Activated T-cell treated with anti-CD3 and anti-CD28 coated beads, Interleukin-2, amount 50 U/mL, for 4 hours (primary cell): ENCODE measurements around the gene ECT2L. TPM values are rescaled to one million over a fixed set of nuclear protein-coding genes. Genes with fewer than 3 reads are reported as not detected.

Source experiments
- ATAC-seq, 2 donors: fragments of 200-7000 bp; cut with Tn5 transposase; one replicate each; pipeline ENCODE4 v1.10.0; 2021
- DNase-seq: peaks from one replicate; pipeline ENCODE4 v3.0.0-alpha.2; 2020
- H3K27me3 Mint-ChIP-seq: one replicate; pipeline ENCODE4 v1.8.0; 2021; ENCODE audit warnings: low read depth, mixed read lengths
- H3K36me3 Mint-ChIP-seq: one replicate; pipeline ENCODE4 v1.8.0; 2022; ENCODE audit warnings: mixed read lengths; ENCODE audit not compliant: insufficient read depth
- H3K4me1 Mint-ChIP-seq: one replicate; pipeline ENCODE4 v1.8.0; 2021; ENCODE audit warnings: low read depth, mixed read lengths
- H3K4me3 Mint-ChIP-seq: one replicate; pipeline ENCODE4 v1.8.0; 2021; ENCODE audit warnings: mild to moderate bottlenecking, moderate library complexity, mixed read lengths
- H3K9me3 Mint-ChIP-seq: one replicate; pipeline ENCODE4 v1.8.0; 2021; ENCODE audit warnings: mixed read lengths
- total RNA-seq, 3 donors: library from RNA; stranded (reverse); gene quantifications; one replicate each; pipeline ENCODE4 v1.2.1, GENCODE V29; 2021

The ECT2L gene
- total RNA-seq, 3 donors from 2014 or later, result not detected

GRCh38 chr6:138863321-138863720 is 67.4 kb downstream of the ECT2L start:
- Mint-ChIP-seq H3K9me3 (no peaks in the 10 kb centered on the region), H3K27me3 (peaks cover 12% of the 10 kb centered on the region), H3K4me3 (no peak overlapping the region), H3K4me1 (no peaks in the 10 kb centered on the region), H3K36me3 (no peaks in the 10 kb centered on the region)
- no peak for ATAC-seq
- no peak for DNase-seq

- DNase-seq (no peak), ATAC-seq (no peak)
- H3K9me3 Mint-ChIP-seq, result no peaks in the 10 kb centered on the region
- H3K27me3 Mint-ChIP-seq, result peaks cover 10% of the 10 kb centered on the region
- no peaks in the 10 kb centered on the region for H3K4me1 Mint-ChIP-seq
- no peaks in the 10 kb centered on the region for H3K36me3 Mint-ChIP-seq
- no peak overlapping the region for H3K4me3 Mint-ChIP-seq
These were observed 68.5 kb downstream of the ECT2L start for GRCh38 chr6:138864343-138864890.

GRCh38 chr6:138865480-138866109 is 69.7 kb downstream of the ECT2L start:
- Mint-ChIP-seq H3K4me1 (no peaks in the 10 kb centered on the region), H3K4me3 (no peak overlapping the region), H3K9me3 (no peaks in the 10 kb centered on the region), H3K27me3 (peaks cover 10% of the 10 kb centered on the region), H3K36me3 (no peaks in the 10 kb centered on the region)
- DNase-seq (no peak), ATAC-seq (no peak)

GRCh38 chr6:138868181-138868580 is 72.3 kb downstream of the ECT2L start:
- H3K9me3 Mint-ChIP-seq, result no peaks in the 10 kb centered on the region

GRCh38 chr6:138869398-138869797 is 73.5 kb downstream of the ECT2L start:
- DNase-seq, result no peak
- no peak overlapping the region for H3K4me3 Mint-ChIP-seq
- no peaks in the 10 kb centered on the region for H3K36me3 Mint-ChIP-seq
- no peaks in the 10 kb centered on the region for H3K4me1 Mint-ChIP-seq
- ATAC-seq, result no peak
- no peaks in the 10 kb centered on the region for H3K9me3 Mint-ChIP-seq
- no peaks in the 10 kb centered on the region for H3K27me3 Mint-ChIP-seq

More at GRCh38 chr6:138868181-138868580, 72.3 kb downstream of the ECT2L start:
- Mint-ChIP-seq H3K36me3 (no peaks in the 10 kb centered on the region), H3K27me3 (peaks cover 1% of the 10 kb centered on the region), H3K4me3 (no peak overlapping the region), H3K4me1 (no peaks in the 10 kb centered on the region)
- ATAC-seq (no peak), DNase-seq (no peak)

GRCh38 chr6:138873191-138873590 is 77.3 kb downstream of the ECT2L start:
- H3K36me3 Mint-ChIP-seq, result no peaks in the 10 kb centered on the region
- no peaks in the 10 kb centered on the region for H3K4me1 Mint-ChIP-seq
- no peaks in the 10 kb centered on the region for H3K27me3 Mint-ChIP-seq
- ATAC-seq, result no peak
- H3K9me3 Mint-ChIP-seq, result no peaks in the 10 kb centered on the region
- no peak for DNase-seq
- H3K4me3 Mint-ChIP-seq, result no peak overlapping the region

- ATAC-seq, result peak in 1 of 2 donors; percentile 35
- Mint-ChIP-seq H3K36me3 (no peaks in the 10 kb centered on the region), H3K27me3 (no peaks in the 10 kb centered on the region), H3K4me1 (no peaks in the 10 kb centered on the region), H3K4me3 (no peak overlapping the region), H3K9me3 (no peaks in the 10 kb centered on the region)
- no peak for DNase-seq
These were observed 86.6 kb downstream of the ECT2L start for GRCh38 chr6:138882369-138883017.

GRCh38 chr6:138885156-138885819 is 89.4 kb downstream of the ECT2L start:
- Mint-ChIP-seq H3K9me3 (no peaks in the 10 kb centered on the region), H3K36me3 (no peaks in the 10 kb centered on the region), H3K4me3 (no peak overlapping the region), H3K4me1 (no peaks in the 10 kb centered on the region), H3K27me3 (no peaks in the 10 kb centered on the region)
- ATAC-seq, result no peak
- DNase-seq, result no peak

GRCh38 chr6:138891255-138891986 is 95.5 kb downstream of the ECT2L start:
- Mint-ChIP-seq H3K9me3 (no peaks in the 10 kb centered on the region), H3K4me3 (no peak overlapping the region), H3K27me3 (no peaks in the 10 kb centered on the region), H3K36me3 (no peaks in the 10 kb centered on the region), H3K4me1 (no peaks in the 10 kb centered on the region)
- no peak for DNase-seq
- ATAC-seq, result no peak

- Mint-ChIP-seq H3K4me1 (no peaks in the 10 kb centered on the region), H3K9me3 (no peaks in the 10 kb centered on the region), H3K4me3 (no peak overlapping the region), H3K27me3 (no peaks in the 10 kb centered on the region), H3K36me3 (peaks cover 31% of the 10 kb centered on the region)
- no peak for DNase-seq
- ATAC-seq, result no peak
These were observed 100.3 kb downstream of the ECT2L start for GRCh38 chr6:138896104-138896756.

GRCh38 chr6:138897031-138897430 is 101.1 kb downstream of the ECT2L start:
- H3K27me3 Mint-ChIP-seq, result no peaks in the 10 kb centered on the region
- H3K9me3 Mint-ChIP-seq, result no peaks in the 10 kb centered on the region
- ATAC-seq, result no peak
- no peaks in the 10 kb centered on the region for H3K4me1 Mint-ChIP-seq
- no peak overlapping the region for H3K4me3 Mint-ChIP-seq
- peaks cover 38% of the 10 kb centered on the region for H3K36me3 Mint-ChIP-seq
- DNase-seq, result no peak

- Mint-ChIP-seq H3K4me3 (no peak overlapping the region), H3K27me3 (no peaks in the 10 kb centered on the region), H3K4me1 (no peaks in the 10 kb centered on the region), H3K36me3 (peaks cover 45% of the 10 kb centered on the region), H3K9me3 (no peaks in the 10 kb centered on the region)
- ATAC-seq (no peak), DNase-seq (no peak)
These were observed 111.3 kb downstream of the ECT2L start for GRCh38 chr6:138907167-138907566.

GRCh38 chr6:138909511-138909910 is 113.6 kb downstream of the ECT2L start:
- Mint-ChIP-seq H3K9me3 (no peaks in the 10 kb centered on the region), H3K36me3 (peaks cover 60% of the 10 kb centered on the region)

GRCh38 chr6:138909975-138910374 is 114.1 kb downstream of the ECT2L start:
- Mint-ChIP-seq H3K4me1 (no peaks in the 10 kb centered on the region), H3K27me3 (no peaks in the 10 kb centered on the region), H3K9me3 (no peaks in the 10 kb centered on the region), H3K4me3 (no peak overlapping the region), H3K36me3 (peaks cover 59% of the 10 kb centered on the region)
- ATAC-seq (no peak), DNase-seq (no peak)

More at GRCh38 chr6:138909511-138909910, 113.6 kb downstream of the ECT2L start:
- Mint-ChIP-seq H3K4me1 (no peaks in the 10 kb centered on the region), H3K4me3 (no peak overlapping the region), H3K27me3 (no peaks in the 10 kb centered on the region)
- no peak for ATAC-seq
- no peak for DNase-seq
